Measurements from ENCODE around the gene IFFO2.
A peak's percentile ranks its signal among the peaks of the same experiment; 100 is the strongest.

The IFFO2 gene

GRCh38 chr1:18974606-18975005, 18.1 kb upstream of the IFFO2 start:
- Histone ChIP-seq H3K27ac (no peak overlapping the region), H3K4me2 (no peak overlapping the region), H3K9ac (0 out of 22 replicates have a peak overlapping the region, but pooled peaks of 1 of the 11 experiments have one; percentile 9), H3K4me3 (no peak overlapping the region), H3K27me3 (no peaks in the 10 kb centered on the region), H3K36me3 (no peaks in the 10 kb centered on the region), H3K9me3 (replicated peaks in 1 of 11) (peaks cover 0 to 7% (median 2%) of the 10 kb centered on the region in 11 experiments; a peak in 17 of 22 replicates), H4K20me1 (no peaks in the 10 kb centered on the region), H3K4me1 (peaks cover 14 to 27% (median 19%) of the 10 kb centered on the region in 10 experiments; a peak in 19 of 20 replicates)
- no peak for TF ChIP-seq Cebpa-rat (IDR thresholded peaks at IDR 0.05)

GRCh38 chr1:18974005-18974404, 17.5 kb upstream of the IFFO2 start:
- H3K27ac ChIP-seq, result no peak overlapping the region
- H3K4me1 ChIP-seq, result peaks cover 14 to 27% (median 19%) of the 10 kb centered on the region in 10 experiments; a peak in 19 of 20 replicates
- no peak overlapping the region for H3K4me3 ChIP-seq
- no peaks in the 10 kb centered on the region for H4K20me1 ChIP-seq
- no peak for TF ChIP-seq Cebpa-rat (IDR thresholded peaks at IDR 0.05)
- no peaks in the 10 kb centered on the region for H3K36me3 ChIP-seq
- H3K9ac ChIP-seq, result no peak overlapping the region
- peaks cover 0 to 1% (median 0%) of the 10 kb centered on the region in 11 experiments; a peak in 1 of 22 replicates for H3K9me3 ChIP-seq (replicated peaks in 1 of 11)
- no peaks in the 10 kb centered on the region for H3K27me3 ChIP-seq
- H3K4me2 ChIP-seq, result no peak overlapping the region

GRCh38 chr1:18973446-18973955, 17.0 kb upstream of the IFFO2 start:
- Histone ChIP-seq H3K9me3 (replicated peaks in 1 of 11) (no peaks in the 10 kb centered on the region; a peak in 1 of 22 replicates), H3K36me3 (no peaks in the 10 kb centered on the region), H3K4me3 (no peak overlapping the region), H3K4me1 (peaks cover 14 to 27% (median 19%) of the 10 kb centered on the region in 10 experiments; a peak in 19 of 20 replicates), H4K20me1 (no peaks in the 10 kb centered on the region), H3K4me2 (peak overlapping the region; percentile 26 to 69 (median 43); a peak in 18 of 22 replicates), H3K27me3 (no peaks in the 10 kb centered on the region), H3K27ac (peak overlapping the region in 4 of 11 experiments; percentile 17 to 43 (median 31); a peak in 5 of 22 replicates), H3K9ac (0 out of 22 replicates have a peak overlapping the region, but pooled peaks of 1 of the 11 experiments have one; percentile 36)
- no peak for TF ChIP-seq Cebpa-rat (IDR thresholded peaks at IDR 0.05)

- Histone ChIP-seq H3K36me3 (no peaks in the 10 kb centered on the region), H3K9ac (0 out of 22 replicates have a peak overlapping the region, but pooled peaks of 3 of the 11 experiments have one; percentile 18 to 36 (median 18)), H3K4me2 (peak overlapping the region; percentile 26 to 69 (median 43); a peak in 20 of 22 replicates), H3K27ac (peak overlapping the region in 6 of 11 experiments; percentile 4 to 43 (median 22); a peak in 5 of 22 replicates), H4K20me1 (no peaks in the 10 kb centered on the region), H3K27me3 (no peaks in the 10 kb centered on the region), H3K9me3 (replicated peaks in 1 of 11) (no peaks in the 10 kb centered on the region), H3K4me3 (no peak overlapping the region), H3K4me1 (peaks cover 14 to 27% (median 19%) of the 10 kb centered on the region in 10 experiments; a peak in 19 of 20 replicates)
- TF ChIP-seq Cebpa-rat (IDR thresholded peaks at IDR 0.05), result no peak
Measured at GRCh38 chr1:18972991-18973390, 16.5 kb upstream of the IFFO2 start.

- Histone ChIP-seq H3K9ac (0 out of 22 replicates have a peak overlapping the region, but pooled peaks of 3 of the 11 experiments have one; percentile 18 to 36 (median 18)), H3K9me3 (replicated peaks in 1 of 11) (no peaks in the 10 kb centered on the region), H3K4me2 (peak overlapping the region; percentile 26 to 69 (median 43); a peak in 18 of 22 replicates), H4K20me1 (no peaks in the 10 kb centered on the region), H3K4me3 (no peak overlapping the region), H3K27ac (peak overlapping the region in 5 of 11 experiments; percentile 4 to 38 (median 24); a peak in 2 of 22 replicates), H3K27me3 (no peaks in the 10 kb centered on the region), H3K36me3 (no peaks in the 10 kb centered on the region), H3K4me1 (peaks cover 14 to 27% (median 19%) of the 10 kb centered on the region in 10 experiments; a peak in 19 of 20 replicates)
- no peak for TF ChIP-seq Cebpa-rat (IDR thresholded peaks at IDR 0.05)
Measured at GRCh38 chr1:18972531-18972930, 16.1 kb upstream of the IFFO2 start.

GRCh38 chr1:18970762-18971161, 14.3 kb upstream of the IFFO2 start:
- no peak for TF ChIP-seq Cebpa-rat (IDR thresholded peaks at IDR 0.05)
- Histone ChIP-seq H3K4me1 (peaks cover 14 to 27% (median 19%) of the 10 kb centered on the region in 10 experiments; a peak in 19 of 20 replicates), H3K27me3 (no peaks in the 10 kb centered on the region)

GRCh38 chr1:18970358-18970757, 13.9 kb upstream of the IFFO2 start:
- H3K9me3 ChIP-seq (replicated peaks in 1 of 11), result no peaks in the 10 kb centered on the region
- H3K27me3 ChIP-seq, result no peaks in the 10 kb centered on the region
- no peak overlapping the region for H3K4me2 ChIP-seq
- no peaks in the 10 kb centered on the region for H3K36me3 ChIP-seq
- H3K4me1 ChIP-seq, result peaks cover 14 to 27% (median 19%) of the 10 kb centered on the region in 10 experiments; a peak in 19 of 20 replicates
- H4K20me1 ChIP-seq, result no peaks in the 10 kb centered on the region
- H3K4me3 ChIP-seq, result no peak overlapping the region
- H3K27ac ChIP-seq, result no peak overlapping the region
- TF ChIP-seq Cebpa-rat (IDR thresholded peaks at IDR 0.05), result no peak
- no peak overlapping the region for H3K9ac ChIP-seq

More at GRCh38 chr1:18970762-18971161, 14.3 kb upstream of the IFFO2 start:
- no peak overlapping the region for H3K4me2 ChIP-seq
- no peaks in the 10 kb centered on the region for H3K36me3 ChIP-seq
- no peak overlapping the region for H3K9ac ChIP-seq
- no peaks in the 10 kb centered on the region for H3K9me3 ChIP-seq (replicated peaks in 1 of 11)
- no peaks in the 10 kb centered on the region for H4K20me1 ChIP-seq
- H3K4me3 ChIP-seq, result no peak overlapping the region
- no peak overlapping the region for H3K27ac ChIP-seq

- Histone ChIP-seq H3K27ac (no peak overlapping the region), H3K4me3 (no peak overlapping the region), H4K20me1 (no peaks in the 10 kb centered on the region), H3K36me3 (no peaks in the 10 kb centered on the region), H3K4me1 (peaks cover under 1 to 5% (median 4%) of the 10 kb centered on the region in 10 experiments; a peak in 19 of 20 replicates), H3K4me2 (no peak overlapping the region), H3K9me3 (replicated peaks in 1 of 11) (no peaks in the 10 kb centered on the region), H3K27me3 (no peaks in the 10 kb centered on the region), H3K9ac (no peak overlapping the region)
- TF ChIP-seq Cebpa-rat (IDR thresholded peaks at IDR 0.05), result no peak
Measured at GRCh38 chr1:18967066-18967690, 10.7 kb upstream of the IFFO2 start.
